ENCODE data around the gene GMDS.

The GMDS gene

DNA sequence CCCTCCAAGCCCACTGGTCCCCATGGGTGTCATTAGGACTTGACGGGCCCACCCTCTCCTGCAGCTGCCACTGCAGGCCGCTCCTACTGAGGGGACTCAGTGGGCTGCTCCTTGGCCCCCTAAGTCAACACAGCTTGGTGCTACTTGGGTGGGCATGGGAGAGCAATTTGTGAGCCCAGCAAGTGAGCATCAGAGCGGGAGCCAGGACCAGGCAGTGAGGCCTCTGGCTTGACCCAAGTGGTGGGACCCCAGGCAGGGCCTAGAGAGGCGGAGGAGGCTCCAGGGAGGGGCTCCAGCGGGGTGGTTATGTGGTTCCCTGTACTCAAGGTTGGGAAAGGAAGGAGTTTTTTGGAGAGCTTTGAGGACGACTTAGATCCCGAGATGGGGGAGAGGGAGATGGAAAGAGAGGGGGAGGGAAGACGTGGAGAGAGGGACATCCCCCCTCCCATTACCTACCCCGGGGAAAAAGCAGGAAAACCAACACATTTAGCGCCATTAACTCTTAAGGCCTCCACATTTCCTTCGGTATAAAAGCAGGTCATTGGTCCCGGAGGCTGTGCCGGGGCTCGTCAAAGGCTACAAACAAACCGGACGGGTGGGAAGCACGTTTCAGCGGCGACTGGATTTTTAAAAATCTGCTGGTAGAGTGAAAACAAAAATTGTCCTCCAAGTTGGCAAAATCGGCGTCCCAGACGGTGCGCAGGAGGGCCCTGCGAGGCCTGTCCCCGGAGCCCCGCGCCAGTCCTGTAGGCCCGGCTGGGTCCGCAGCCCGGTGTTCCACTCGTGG is 626.9 kb downstream of the GMDS start:
- DNase-seq: no peak

DNA sequence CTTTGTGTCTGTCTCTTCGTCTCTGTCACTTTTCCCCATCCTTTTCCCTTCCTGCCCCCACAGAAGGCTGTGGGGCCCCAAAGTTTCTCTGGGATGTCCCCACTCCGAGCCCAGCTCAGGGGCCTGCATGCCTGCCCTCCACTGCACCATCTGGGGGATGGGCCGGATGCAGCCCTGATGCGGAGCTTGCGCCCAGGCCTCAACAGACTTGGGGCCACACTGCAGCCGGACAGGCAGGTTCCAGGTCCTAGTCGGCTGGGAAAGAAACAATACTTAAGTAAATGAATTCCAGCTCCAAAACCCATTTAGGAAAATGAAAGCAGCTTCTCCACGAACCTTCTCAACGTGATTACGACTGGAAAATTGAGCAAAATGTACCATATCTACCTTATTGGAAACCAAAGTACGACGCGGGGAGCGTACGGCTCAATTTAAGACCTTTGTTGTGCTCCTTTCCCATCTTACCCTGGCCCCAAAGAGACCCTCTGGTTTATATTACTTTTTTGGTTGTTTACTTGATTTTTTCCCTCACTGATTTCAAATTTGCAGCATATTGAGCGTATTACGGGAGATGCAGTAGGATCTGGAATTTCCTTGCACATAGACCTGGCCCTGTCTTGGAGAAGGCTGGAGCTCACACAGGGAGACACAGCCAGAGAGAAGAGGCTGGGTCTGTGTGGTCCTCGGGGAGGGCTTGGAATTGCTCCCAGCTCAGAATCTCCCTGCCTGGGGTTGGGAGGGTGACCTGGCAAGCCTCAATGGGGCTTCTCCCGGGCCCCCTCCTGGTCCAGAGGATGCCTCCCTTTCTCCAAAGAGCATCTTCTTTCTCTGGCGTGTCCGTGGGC is 627.7 kb downstream of the GMDS start:
- no peak for DNase-seq

GRCh38 chr6:1616701-1617463 is 628.5 kb downstream of the GMDS start:
- DNase-seq: no peak

GRCh38 chr6:1615853-1616420 is 629.5 kb downstream of the GMDS start:
- DNase-seq: no peak

- no peak for DNase-seq
Measured at GRCh38 chr6:1615151-1615852, 630.1 kb downstream of the GMDS start.

DNA sequence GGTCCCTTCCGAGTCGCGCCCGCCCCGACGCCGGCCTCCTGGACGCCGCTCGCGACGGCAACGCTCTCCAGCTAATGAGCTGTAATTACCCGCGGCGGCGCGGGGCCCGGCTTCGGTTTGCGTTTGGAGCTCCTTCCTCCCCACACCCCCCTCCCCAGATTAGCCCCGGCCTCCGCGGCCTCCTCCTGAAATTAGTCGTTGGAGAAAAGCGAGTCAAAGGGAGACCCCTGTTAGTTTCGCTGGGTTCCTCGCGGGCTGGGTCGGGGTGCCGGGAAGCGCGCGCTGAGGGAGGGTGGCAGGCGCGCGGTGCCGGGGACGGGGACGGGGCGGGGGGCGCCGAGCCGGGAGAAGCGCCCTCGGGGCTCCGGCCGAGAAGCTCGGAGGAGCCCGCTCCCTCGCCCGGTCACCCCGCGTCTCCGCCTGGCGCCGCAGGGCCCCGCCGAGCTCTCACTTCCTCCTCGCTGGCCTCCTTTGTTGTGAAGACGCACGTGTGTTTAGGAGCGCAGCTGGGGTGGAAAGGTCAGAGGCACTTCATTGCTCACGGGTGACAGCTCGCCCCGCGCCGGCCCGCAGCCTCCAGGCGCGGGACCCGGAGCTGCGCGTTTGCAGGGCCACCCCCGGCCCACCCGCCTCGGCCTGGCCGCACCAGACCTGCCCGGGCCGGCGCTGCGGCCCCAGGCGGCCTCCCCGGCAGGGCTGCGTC is 630.8 kb downstream of the GMDS start:
- DNase-seq: no peak

DNA sequence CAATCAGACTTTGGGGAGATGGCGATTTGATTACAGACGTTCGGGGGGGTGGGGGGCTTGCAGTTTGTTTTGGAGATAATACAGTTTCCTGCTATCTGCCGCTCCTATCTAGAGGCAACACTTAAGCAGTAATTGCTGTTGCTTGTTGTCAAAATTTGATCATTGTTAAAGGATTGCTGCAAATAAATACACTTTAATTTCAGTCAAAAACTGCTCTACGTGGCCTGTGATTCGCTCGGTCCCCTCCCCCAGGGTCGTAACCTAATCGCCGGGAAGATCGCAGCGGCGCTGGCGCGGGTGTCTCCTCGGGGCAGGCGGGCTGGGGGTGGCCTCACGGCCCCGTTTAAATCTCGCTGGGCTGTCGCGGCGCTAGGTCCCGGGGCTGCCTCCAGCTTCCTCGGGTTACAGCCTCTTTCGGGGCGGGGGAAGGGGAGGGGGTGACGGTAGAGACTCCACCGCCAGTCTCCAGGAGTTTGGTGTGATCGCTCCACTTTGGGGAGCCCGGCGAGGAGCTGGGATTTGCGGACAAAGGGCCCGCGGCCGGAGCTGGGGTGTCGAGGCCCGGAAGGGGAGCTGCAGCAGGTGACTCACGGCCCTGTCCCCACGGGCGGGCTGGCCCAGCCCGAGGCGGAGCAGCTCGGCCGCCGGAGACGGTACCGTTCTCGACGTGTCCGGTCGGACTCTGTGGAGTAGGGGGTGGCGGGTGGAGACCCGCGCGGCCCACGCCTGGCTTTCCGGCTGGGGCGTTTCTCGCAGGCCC is 631.5 kb downstream of the GMDS start:
- no peak for DNase-seq

DNA sequence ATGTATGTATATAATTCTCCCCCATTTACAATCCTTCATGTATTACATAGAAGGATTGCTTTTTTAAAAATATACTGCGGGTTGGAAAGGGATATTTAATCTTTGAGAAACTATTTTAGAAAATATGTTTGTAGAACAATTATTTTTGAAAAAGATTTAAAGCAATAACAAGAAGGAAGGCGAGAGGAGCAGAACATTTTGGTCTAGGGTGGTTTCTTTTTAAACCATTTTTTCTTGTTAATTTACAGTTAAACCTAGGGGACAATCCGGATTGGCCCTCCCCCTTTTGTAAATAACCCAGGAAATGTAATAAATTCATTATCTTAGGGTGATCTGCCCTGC is 632.1 kb downstream of the GMDS start:
- no peak for DNase-seq

DNA sequence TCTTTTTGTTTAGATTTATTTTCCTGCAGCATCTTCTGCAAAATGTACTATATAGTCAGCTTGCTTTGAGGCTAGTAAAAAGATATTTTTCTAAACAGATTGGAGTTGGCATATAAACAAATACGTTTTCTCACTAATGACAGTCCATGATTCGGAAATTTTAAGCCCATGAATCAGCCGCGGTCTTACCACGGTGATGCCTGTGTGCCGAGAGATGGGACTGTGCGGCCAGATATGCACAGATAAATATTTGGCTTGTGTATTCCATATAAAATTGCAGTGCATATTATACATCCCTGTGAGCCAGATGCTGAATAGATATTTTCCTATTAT is 632.5 kb downstream of the GMDS start:
- no peak for DNase-seq

DNA sequence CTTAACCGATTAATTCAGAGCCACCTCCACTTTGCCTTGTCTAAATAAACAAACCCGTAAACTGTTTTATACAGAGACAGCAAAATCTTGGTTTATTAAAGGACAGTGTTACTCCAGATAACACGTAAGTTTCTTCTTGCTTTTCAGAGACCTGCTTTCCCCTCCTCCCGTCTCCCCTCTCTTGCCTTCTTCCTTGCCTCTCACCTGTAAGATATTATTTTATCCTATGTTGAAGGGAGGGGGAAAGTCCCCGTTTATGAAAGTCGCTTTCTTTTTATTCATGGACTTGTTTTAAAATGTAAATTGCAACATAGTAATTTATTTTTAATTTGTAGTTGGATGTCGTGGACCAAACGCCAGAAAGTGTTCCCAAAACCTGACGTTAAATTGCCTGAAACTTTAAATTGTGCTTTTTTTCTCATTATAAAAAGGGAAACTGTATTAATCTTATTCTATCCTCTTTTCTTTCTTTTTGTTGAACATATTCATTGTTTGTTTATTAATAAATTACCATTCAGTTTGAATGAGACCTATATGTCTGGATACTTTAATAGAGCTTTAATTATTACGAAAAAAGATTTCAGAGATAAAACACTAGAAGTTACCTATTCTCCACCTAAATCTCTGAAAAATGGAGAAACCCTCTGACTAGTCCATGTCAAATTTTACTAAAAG is 633.0 kb downstream of the GMDS start:
- no peak for DNase-seq

DNA sequence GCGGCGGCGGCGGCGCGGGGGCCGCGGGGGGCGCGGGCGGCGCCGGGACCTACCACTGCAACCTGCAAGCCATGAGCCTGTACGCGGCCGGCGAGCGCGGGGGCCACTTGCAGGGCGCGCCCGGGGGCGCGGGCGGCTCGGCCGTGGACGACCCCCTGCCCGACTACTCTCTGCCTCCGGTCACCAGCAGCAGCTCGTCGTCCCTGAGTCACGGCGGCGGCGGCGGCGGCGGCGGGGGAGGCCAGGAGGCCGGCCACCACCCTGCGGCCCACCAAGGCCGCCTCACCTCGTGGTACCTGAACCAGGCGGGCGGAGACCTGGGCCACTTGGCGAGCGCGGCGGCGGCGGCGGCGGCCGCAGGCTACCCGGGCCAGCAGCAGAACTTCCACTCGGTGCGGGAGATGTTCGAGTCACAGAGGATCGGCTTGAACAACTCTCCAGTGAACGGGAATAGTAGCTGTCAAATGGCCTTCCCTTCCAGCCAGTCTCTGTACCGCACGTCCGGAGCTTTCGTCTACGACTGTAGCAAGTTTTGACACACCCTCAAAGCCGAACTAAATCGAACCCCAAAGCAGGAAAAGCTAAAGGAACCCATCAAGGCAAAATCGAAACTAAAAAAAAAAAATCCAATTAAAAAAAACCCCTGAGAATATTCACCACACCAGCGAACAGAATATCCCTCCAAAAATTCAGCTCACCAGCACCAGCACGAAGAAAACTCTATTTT is 633.7 kb downstream of the GMDS start:
- no peak for DNase-seq

DNA sequence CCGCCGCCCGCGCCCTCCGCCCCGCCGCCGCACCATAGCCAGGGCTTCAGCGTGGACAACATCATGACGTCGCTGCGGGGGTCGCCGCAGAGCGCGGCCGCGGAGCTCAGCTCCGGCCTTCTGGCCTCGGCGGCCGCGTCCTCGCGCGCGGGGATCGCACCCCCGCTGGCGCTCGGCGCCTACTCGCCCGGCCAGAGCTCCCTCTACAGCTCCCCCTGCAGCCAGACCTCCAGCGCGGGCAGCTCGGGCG is 634.2 kb downstream of the GMDS start:
- no peak for DNase-seq

GRCh38 chr6:1610497-1611321 is 634.7 kb downstream of the GMDS start:
- no peak for DNase-seq

DNA sequence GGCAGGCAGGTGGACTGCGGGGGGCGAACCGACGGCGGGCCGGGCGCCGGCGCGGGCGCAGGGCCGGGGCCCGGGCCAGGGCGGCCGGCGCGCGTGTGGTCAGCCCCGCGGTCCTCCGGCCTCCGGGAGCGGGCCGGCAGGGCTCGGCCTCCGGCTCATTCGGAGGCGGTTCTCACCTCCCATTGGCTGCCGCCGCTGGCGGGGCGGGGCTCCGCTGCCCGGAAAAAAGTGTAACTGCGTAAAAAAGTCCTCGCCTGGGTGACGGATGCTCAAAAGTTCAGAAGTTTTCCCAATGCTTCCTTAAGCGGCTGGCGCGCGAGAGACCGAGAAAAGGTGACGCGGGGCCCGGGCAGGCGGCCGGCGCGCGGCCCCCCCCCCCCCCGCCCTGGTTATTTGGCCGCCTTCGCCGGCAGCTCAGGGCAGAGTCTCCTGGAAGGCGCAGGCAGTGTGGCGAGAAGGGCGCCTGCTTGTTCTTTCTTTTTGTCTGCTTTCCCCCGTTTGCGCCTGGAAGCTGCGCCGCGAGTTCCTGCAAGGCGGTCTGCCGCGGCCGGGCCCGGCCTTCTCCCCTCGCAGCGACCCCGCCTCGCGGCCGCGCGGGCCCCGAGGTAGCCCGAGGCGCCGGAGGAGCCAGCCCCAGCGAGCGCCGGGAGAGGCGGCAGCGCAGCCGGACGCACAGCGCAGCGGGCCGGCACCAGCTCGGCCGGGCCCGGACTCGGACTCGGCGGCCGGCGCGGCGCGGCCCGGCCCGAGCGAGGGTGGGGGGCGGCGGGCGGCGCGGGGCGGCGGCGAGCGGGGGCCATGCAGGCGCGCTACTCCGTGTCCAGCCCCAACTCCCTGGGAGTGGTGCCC is 635.5 kb downstream of the GMDS start, which contains the start of gene FOXC1:
FOXC1 (plus strand) TSS at position 268 of the 849 bp plus-strand sequence; CDS start at position 799, 531 bp downstream.
- DNase-seq: no peak

DNA sequence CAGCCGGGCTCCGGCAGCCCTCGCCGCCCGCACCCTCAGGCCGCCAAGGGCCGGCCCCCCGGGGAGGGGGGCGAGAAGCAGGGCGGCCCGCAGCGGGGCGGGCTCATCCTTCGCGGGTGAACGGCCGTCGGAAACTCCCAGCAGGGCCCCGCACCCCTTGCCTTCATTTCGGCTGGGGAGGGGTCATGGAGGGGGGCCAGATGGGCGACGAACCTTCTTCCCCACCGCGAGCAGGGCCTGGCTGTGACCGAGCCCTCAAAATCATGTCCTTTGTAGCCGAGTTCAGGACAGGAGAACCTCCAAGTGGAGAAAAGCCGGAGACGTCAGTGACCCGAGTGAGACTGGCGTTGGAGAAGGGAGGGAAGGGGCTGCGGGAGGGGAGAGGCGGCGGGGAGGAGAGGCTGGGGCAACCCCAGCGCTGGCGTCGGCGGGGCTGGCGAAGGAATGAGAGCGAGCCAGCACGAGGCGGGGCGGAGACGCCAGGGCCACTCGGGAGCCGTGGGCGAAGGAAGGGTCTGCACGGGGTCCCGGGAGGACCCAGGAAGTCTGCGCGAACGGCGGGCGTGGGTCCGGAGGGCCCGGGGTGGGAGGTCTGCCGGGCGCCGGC is 636.3 kb downstream of the GMDS start:
- no peak for DNase-seq

DNA sequence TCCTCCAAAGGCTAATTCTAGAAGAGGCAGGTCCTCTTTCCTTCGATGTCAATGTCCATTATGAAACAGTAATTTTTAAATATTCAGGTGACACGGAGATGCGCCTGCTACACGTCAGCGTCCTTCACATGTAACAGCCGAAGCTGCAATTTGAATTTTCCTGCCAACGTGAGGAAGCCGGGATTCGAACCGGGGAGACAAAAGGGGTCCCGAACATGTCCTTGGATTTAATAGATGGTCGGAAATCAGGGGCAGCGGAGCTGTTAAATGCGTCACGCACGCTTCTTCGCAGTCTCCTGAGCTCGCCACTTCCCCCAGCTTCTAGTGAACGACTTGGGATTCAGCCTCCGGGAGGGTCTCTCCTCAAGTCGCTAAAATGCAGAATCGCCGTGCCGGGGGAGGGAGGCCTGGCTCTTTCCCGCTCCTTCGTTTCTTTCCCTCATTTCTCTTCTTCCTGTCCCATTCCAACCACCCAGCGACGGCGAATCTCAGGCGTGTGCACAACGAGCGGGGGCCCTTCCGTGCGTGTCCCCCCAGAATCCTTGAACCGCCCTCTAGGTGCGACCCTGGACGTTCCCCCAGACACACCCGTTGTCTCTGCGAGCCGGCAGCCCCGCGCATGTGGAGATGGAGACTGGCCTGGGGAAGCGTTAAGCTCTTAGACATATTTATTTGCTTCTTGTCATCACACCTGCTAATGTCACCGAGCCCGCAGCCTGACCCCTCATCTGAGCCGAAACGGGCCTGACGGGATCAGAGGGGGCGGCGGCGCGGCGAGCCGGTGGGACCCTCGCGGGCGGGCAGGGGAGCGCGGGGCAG is 637.0 kb downstream of the GMDS start:
- no peak for DNase-seq

All from activated CD4-positive, alpha-beta T cell treated with anti-CD3 and anti-CD28 coated beads, Interleukin-2, amount 50 U/mL, for 4 hours (primary cell).